GM06990 (cell line): ENCODE data around the gene PLXNA4.

Experiments
- DNase-seq: peaks from one replicate; pipeline ENCODE4 v3.0.0-alpha.2; 2011; ENCODE audit not compliant: insufficient read length; ENCODE audit errors: extremely low read depth
- H3K27me3 ChIP-seq: replicated peaks from 2 replicates; pipeline ENCODE4 v1.6.0; 2011; ENCODE audit warnings: low read length; ENCODE audit not compliant: control insufficient read depth, insufficient read depth
- H3K36me3 ChIP-seq: 2 replicates; pipeline ENCODE4 v1.5.1; 2011; ENCODE audit warnings: low read length; ENCODE audit not compliant: control insufficient read depth, insufficient read depth
- H3K4me3 ChIP-seq: replicated peaks from 2 replicates; pipeline ENCODE4 v1.5.1; 2011; ENCODE audit warnings: low read depth, mild to moderate bottlenecking, control low read depth, low read length
- TF ChIP-seq, protein P1 (sequence below): IDR thresholded peaks from 2 replicates; pipeline ENCODE4 v1.5.1; 2011; ENCODE audit warnings: low read length, control low read depth, mild to moderate bottlenecking, inconsistent platforms; ENCODE audit not compliant: insufficient read depth, poor library complexity, severe bottlenecking

The PLXNA4 gene

DNA sequence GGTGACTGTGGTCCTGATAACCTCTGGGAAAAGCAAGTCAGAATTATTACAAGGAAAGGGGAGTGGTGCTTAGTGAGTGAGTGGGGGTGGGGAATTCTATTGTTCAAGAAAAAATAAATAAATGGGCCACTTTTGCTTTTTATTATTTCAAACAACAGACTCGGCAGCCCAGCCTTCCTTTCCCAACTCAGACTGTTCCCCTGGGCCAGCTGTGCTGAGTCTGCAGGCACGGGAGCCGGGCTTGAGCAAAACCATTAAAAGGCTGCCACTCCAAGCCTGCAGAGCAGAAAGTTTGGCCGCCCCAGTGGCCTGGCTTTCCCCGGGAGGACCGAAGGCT lies 90.0 kb downstream of the PLXNA4 start:
- peaks cover 1% of the 10 kb centered on the region; the same call in 1 of the 2 replicates for H3K27me3 ChIP-seq
- no peak overlapping the region for H3K4me3 ChIP-seq
- H3K36me3 ChIP-seq: no peaks in the 10 kb centered on the region
- DNase-seq: no peak
- TF ChIP-seq, protein P1, sequence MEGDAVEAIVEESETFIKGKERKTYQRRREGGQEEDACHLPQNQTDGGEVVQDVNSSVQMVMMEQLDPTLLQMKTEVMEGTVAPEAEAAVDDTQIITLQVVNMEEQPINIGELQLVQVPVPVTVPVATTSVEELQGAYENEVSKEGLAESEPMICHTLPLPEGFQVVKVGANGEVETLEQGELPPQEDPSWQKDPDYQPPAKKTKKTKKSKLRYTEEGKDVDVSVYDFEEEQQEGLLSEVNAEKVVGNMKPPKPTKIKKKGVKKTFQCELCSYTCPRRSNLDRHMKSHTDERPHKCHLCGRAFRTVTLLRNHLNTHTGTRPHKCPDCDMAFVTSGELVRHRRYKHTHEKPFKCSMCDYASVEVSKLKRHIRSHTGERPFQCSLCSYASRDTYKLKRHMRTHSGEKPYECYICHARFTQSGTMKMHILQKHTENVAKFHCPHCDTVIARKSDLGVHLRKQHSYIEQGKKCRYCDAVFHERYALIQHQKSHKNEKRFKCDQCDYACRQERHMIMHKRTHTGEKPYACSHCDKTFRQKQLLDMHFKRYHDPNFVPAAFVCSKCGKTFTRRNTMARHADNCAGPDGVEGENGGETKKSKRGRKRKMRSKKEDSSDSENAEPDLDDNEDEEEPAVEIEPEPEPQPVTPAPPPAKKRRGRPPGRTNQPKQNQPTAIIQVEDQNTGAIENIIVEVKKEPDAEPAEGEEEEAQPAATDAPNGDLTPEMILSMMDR: no peak

DNA sequence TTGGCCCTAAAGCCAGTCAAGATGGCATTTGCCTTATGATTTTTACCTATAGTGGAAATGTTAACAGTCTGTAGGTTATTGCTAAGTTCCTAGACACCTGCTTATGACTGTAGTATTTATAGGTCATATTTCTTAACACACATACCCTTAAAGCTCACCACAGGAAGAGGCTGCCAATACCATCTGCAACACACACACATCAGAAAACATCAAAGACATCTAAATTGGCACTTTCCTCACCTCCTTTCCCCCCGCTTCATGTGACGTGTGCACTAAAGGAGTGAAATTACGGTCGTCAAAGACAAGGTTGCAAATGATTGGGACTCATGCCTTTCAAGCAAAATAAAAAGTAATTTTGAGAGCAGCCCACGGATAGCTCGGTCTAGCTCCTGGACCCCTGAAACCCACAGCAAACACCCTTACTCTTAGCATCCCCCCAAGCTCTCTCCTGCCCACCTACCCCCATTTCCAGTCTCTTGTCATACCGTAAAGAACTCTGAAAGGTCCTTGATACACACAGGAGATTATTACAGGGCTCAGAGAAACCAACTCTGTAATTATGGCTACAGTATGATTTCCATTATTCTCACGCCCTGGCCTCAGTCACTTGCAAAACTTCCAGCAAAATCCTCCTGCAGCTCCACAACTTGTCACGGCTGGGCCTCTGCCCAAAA lies 90.5 kb downstream of the PLXNA4 start:
- Histone ChIP-seq H3K27me3 (peaks cover 1% of the 10 kb centered on the region; the same call in 1 of the 2 replicates), H3K36me3 (no peaks in the 10 kb centered on the region), H3K4me3 (no peak overlapping the region)
- no peak for DNase-seq
- TF ChIP-seq, protein P1: no peak

DNA sequence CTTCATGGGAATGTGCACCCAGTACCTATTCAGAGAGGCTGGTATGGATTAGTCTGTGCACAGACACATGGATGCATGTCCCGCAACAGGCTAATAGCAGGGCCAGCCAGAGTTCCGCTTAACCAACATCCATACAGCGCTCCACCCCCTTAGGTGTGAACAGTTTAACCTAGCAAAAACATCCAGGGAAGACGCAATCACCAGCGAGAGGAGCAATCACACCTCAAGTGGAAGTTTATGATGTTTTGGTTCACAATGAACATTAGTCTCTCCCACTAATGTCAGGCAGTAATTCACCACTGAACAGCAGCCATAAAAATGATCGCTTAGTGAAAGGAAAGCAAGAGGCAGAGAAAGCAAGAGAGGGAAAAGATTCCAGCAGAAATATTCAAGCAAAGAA lies 91.1 kb downstream of the PLXNA4 start:
- peaks cover 2% of the 10 kb centered on the region; the same call in 1 of the 2 replicates for H3K27me3 ChIP-seq
- TF ChIP-seq, protein P1: no peak
- no peaks in the 10 kb centered on the region for H3K36me3 ChIP-seq
- H3K4me3 ChIP-seq: no peak overlapping the region
- no peak for DNase-seq

DNA sequence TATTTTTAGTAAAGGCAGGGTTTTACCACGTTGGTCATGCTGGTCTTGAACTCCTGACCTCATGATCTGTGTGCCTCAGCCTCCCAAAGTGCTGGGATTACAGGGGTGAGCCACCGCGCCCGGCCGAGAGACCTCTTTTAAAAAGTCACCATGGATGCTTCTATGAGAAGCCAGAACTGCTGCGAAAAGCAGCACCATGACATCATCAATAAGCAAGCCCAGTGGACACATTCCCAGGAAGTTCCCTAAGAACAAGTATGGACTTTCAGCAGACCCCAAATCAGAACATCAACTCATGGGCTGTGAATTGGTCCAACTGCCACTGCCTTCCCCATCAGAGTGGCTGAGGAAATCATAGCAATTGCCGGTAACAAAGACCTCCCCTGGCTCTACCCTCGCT lies 93.4 kb downstream of the PLXNA4 start:
- peaks cover 3% of the 10 kb centered on the region; the same call in 1 of the 2 replicates for H3K27me3 ChIP-seq
- TF ChIP-seq, protein P1: no peak

DNA sequence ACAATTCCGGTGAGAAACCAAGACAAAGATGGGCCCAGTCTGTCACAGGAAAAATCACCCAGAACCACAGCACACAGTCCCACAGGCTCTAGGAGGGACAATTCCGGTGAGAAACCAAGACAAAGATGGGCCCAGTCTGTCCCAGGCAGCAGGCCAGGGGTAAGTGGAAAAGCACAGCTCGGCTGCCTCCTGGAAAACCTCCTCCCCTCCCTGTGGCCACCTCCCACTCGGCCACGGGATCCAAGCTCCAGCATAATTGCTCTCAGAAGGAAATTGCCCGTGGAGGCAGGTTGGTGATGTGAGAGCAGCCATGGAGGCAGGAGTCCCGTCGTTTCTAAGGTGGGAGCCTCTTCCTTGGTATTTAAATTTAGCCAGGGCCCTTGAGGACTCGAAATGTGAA lies 95.7 kb downstream of the PLXNA4 start:
- TF ChIP-seq, protein P1: no peak
- H3K4me3 ChIP-seq: no peak overlapping the region
- no peaks in the 10 kb centered on the region for H3K36me3 ChIP-seq
- DNase-seq: no peak
- 0 out of 2 replicates have a peak, but pooled peaks cover 3% of the 10 kb centered on the region for H3K27me3 ChIP-seq

More for the DNA sequence above, 93.4 kb downstream of the PLXNA4 start:
- DNase-seq: no peak
- no peaks in the 10 kb centered on the region for H3K36me3 ChIP-seq
- no peak overlapping the region for H3K4me3 ChIP-seq

DNA sequence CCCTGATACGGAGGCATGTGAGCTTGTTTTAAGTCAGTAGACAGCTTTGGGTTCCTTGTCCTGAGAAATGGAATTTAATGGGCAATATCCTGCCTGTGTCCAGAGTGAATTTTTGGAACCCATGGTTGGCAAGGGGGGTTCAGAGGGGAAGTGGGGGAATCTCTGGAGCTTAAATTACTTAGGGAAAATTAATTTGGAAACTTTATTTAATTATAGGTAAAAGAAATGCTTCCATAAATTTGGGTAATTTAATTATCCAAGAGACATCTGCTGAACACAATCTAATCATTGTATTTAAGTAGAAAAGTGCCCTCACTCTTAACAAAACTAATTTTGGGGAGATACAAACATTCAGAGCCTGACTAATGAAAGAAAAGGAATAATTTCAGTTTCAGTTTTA lies 99.7 kb downstream of the PLXNA4 start:
- peaks cover 2% of the 10 kb centered on the region for H3K27me3 ChIP-seq
- TF ChIP-seq, protein P1: no peak
- H3K36me3 ChIP-seq: no peaks in the 10 kb centered on the region
- H3K4me3 ChIP-seq: no peak overlapping the region
- no peak for DNase-seq
